ENCODE results near the gene OXCT1.

The OXCT1 gene

DNA sequence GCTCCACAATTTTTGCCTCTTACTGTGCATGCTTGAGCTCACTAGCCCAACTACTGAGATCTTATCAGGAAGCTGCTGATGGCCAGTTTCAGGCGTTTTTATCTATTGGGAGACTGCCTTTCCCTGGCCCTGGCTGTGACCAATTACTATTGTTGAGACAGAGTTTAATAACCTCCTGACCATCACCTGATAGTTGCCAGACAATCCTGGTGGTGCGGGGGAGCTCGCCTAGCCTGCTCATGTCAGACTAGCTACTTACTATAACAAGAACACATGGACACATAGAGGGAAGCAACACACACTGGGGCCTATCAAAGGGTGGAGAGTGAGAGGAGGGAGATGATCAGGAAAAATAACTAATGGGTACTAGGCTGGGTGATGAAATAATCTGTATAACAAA lies 13.0 kb upstream of the OXCT1 start:
- Histone ChIP-seq H3K79me2 (ENCODE audit: control insufficient read depth, insufficient read depth, low read length, poor library complexity) (no peaks in the 10 kb centered on the region), H2AK5ac (ENCODE audit: low read length) (no peak overlapping the region), H2BK12ac (ENCODE audit: low read length) (no peak overlapping the region), H3K14ac (ENCODE audit: low read length) (no peak overlapping the region), H3K4me2 (ENCODE audit: low read length) (no peak overlapping the region), H3K79me1 (ENCODE audit: low read length) (no peaks in the 10 kb centered on the region), H3K27ac (ENCODE audit: low read depth, low read length) (no peak overlapping the region), H2AFZ (ENCODE audit: insufficient read depth, low read length, poor library complexity) (no peak overlapping the region), H4K8ac (ENCODE audit: low read depth, low read length) (no peak overlapping the region), H3K27me3 (ENCODE audit: insufficient read depth, low read length) (no peaks in the 10 kb centered on the region), H3K18ac (ENCODE audit: low read length) (no peak overlapping the region), H3K4me1 (ENCODE audit: control insufficient read depth in 1 of 2, insufficient read depth in 2 of 2, low read length in 2 of 2) (no peaks in the 10 kb centered on the region), H3K9ac (ENCODE audit: low read length) (no peak overlapping the region), H4K12ac (ENCODE audit: low read depth, low read length) (no peak overlapping the region), H3K36me3 (ENCODE audit: control insufficient read depth in 1 of 2, insufficient read depth in 2 of 2, low read length in 2 of 2) (no peaks in the 10 kb centered on the region), H4K91ac (ENCODE audit: low read depth, low read length) (no peak overlapping the region), H2BK5ac (ENCODE audit: low read depth, low read length, poor library complexity) (no peak overlapping the region), H2BK120ac (ENCODE audit: insufficient read depth, low read length, poor library complexity) (no peak overlapping the region), H3K4me3 (ENCODE audit: low read depth, low read length) (no peak overlapping the region), H3K4ac (ENCODE audit: low read depth, low read length) (no peak overlapping the region), H3K9me3 (ENCODE audit: insufficient read depth, low read depth, low read length) (no peaks in the 10 kb centered on the region), H3K23ac (ENCODE audit: low read length) (no peak overlapping the region)
- no CpG with 5 or more reads among the region's 3 CpGs for WGBS (ENCODE audit: extremely low coverage, insufficient coverage, insufficient read length)
- no peak for DNase-seq

DNA sequence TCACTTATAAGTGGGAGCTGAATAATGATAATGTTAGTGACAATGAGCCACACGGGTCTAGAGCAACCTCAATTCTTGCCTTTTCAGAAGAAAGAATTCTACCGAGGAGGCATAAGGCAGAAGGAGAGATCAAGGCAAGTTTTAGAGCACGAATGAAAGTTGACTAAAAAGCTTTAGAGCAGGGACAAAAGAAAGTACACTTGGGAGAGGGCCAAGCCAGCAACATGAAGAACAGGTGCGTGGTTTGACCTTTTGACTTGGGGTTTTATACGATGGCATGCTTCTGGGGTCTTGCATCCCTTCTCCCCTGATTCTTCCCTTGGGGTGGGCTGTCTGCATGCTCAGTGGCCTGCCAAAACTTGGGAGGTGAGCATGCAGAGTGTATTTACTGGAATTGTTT lies 12.5 kb upstream of the OXCT1 start:
- Histone ChIP-seq H4K8ac (ENCODE audit: low read depth, low read length) (no peak overlapping the region), H3K4me3 (ENCODE audit: low read depth, low read length) (no peak overlapping the region), H3K4me1 (ENCODE audit: control insufficient read depth in 1 of 2, insufficient read depth in 2 of 2, low read length in 2 of 2) (no peaks in the 10 kb centered on the region), H2AK5ac (ENCODE audit: low read length) (no peak overlapping the region), H2BK5ac (ENCODE audit: low read depth, low read length, poor library complexity) (no peak overlapping the region), H3K14ac (ENCODE audit: low read length) (no peak overlapping the region), H3K23ac (ENCODE audit: low read length) (no peak overlapping the region), H3K18ac (ENCODE audit: low read length) (no peak overlapping the region), H4K91ac (ENCODE audit: low read depth, low read length) (no peak overlapping the region), H3K9me3 (ENCODE audit: insufficient read depth, low read depth, low read length) (no peaks in the 10 kb centered on the region), H2BK120ac (ENCODE audit: insufficient read depth, low read length, poor library complexity) (no peak overlapping the region), H3K9ac (ENCODE audit: low read length) (no peak overlapping the region), H3K4me2 (ENCODE audit: low read length) (no peak overlapping the region), H2BK12ac (ENCODE audit: low read length) (no peak overlapping the region), H2AFZ (ENCODE audit: insufficient read depth, low read length, poor library complexity) (no peak overlapping the region), H3K27ac (ENCODE audit: low read depth, low read length) (no peak overlapping the region), H4K12ac (ENCODE audit: low read depth, low read length) (no peak overlapping the region), H3K79me1 (ENCODE audit: low read length) (no peaks in the 10 kb centered on the region), H3K79me2 (ENCODE audit: control insufficient read depth, insufficient read depth, low read length, poor library complexity) (no peaks in the 10 kb centered on the region), H3K36me3 (ENCODE audit: control insufficient read depth in 1 of 2, insufficient read depth in 2 of 2, low read length in 2 of 2) (no peaks in the 10 kb centered on the region), H3K4ac (ENCODE audit: low read depth, low read length) (no peak overlapping the region), H3K27me3 (ENCODE audit: insufficient read depth, low read length) (no peaks in the 10 kb centered on the region)
- DNase-seq, result no peak
- no CpG with 5 or more reads among the region's 5 CpGs for WGBS (ENCODE audit: extremely low coverage, insufficient coverage, insufficient read length)

DNA sequence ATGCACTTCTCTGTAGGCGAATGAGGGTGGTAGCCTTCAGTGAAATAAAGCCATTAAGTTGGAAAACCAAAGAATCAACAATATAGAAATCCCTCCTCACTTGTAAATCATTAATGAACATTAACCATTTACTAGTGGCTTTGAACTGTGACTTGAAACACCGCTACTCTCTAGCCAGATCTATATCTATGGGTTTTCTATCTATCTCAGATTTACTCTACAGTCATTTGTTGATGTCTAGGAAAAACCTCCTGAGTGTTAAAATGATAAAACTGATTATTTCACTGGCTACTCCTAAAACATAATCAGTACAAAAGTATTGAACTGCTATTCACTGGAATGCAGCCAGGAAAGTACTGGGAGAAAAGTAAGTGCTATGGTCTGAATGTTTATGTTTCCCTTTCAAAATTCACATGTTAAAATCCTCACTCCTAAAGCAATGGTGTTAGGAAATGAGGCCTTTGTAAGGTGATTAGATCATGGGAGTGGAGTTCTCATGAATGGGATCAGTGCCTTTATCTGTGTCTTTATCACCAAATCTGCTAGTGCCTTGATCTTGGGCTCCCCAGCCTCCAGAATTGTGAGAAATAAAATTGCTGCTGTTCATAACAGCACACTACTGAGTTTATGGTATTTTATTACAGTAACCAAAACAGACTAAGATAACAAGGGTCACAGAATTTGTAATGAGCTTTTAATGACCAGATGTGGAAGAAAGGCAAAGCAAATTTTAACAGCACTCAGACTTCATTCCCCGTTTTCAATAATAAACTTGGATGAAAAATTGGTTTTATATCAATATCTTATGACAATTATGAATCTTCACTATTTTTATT lies 8.6 kb upstream of the OXCT1 start:
- no peak overlapping the region for H2AFZ ChIP-seq (ENCODE audit: insufficient read depth, low read length, poor library complexity)
- no peak overlapping the region for H3K27ac ChIP-seq (ENCODE audit: low read depth, low read length)
- no peak overlapping the region for H4K91ac ChIP-seq (ENCODE audit: low read depth, low read length)
- H3K79me1 ChIP-seq (ENCODE audit: low read length), result no peaks in the 10 kb centered on the region
- H3K23ac ChIP-seq (ENCODE audit: low read length), result no peak overlapping the region
- no peak overlapping the region for H3K4ac ChIP-seq (ENCODE audit: low read depth, low read length)
- no peaks in the 10 kb centered on the region for H3K36me3 ChIP-seq (ENCODE audit: control insufficient read depth in 1 of 2, insufficient read depth in 2 of 2, low read length in 2 of 2)
- no peak overlapping the region for H4K12ac ChIP-seq (ENCODE audit: low read depth, low read length)
- no peak for DNase-seq
- H3K4me3 ChIP-seq (ENCODE audit: low read depth, low read length), result no peak overlapping the region
- H3K79me2 ChIP-seq (ENCODE audit: control insufficient read depth, insufficient read depth, low read length, poor library complexity), result no peaks in the 10 kb centered on the region
- H3K14ac ChIP-seq (ENCODE audit: low read length), result no peak overlapping the region
- no peak overlapping the region for H3K9ac ChIP-seq (ENCODE audit: low read length)
- no peaks in the 10 kb centered on the region for H3K4me1 ChIP-seq (ENCODE audit: control insufficient read depth in 1 of 2, insufficient read depth in 2 of 2, low read length in 2 of 2)
- no peak overlapping the region for H2BK120ac ChIP-seq (ENCODE audit: insufficient read depth, low read length, poor library complexity)
- no peaks in the 10 kb centered on the region for H3K9me3 ChIP-seq (ENCODE audit: insufficient read depth, low read depth, low read length)
- H2BK12ac ChIP-seq (ENCODE audit: low read length), result no peak overlapping the region
- H3K4me2 ChIP-seq (ENCODE audit: low read length), result no peak overlapping the region
- no peak overlapping the region for H4K8ac ChIP-seq (ENCODE audit: low read depth, low read length)
- H2BK5ac ChIP-seq (ENCODE audit: low read depth, low read length, poor library complexity), result no peak overlapping the region
- no CpG with 5 or more reads among the region's 3 CpGs for WGBS (ENCODE audit: extremely low coverage, insufficient coverage, insufficient read length)
- no peak overlapping the region for H2AK5ac ChIP-seq (ENCODE audit: low read length)
- no peaks in the 10 kb centered on the region for H3K27me3 ChIP-seq (ENCODE audit: insufficient read depth, low read length)
- no peak overlapping the region for H3K18ac ChIP-seq (ENCODE audit: low read length)

- Histone ChIP-seq H3K4me3 (ENCODE audit: low read depth, low read length) (no peak overlapping the region), H3K18ac (ENCODE audit: low read length) (no peak overlapping the region), H3K27me3 (ENCODE audit: insufficient read depth, low read length) (no peaks in the 10 kb centered on the region), H3K4me1 (ENCODE audit: control insufficient read depth in 1 of 2, insufficient read depth in 2 of 2, low read length in 2 of 2) (no peaks in the 10 kb centered on the region), H4K12ac (ENCODE audit: low read depth, low read length) (no peak overlapping the region), H3K27ac (ENCODE audit: low read depth, low read length) (no peak overlapping the region), H4K8ac (ENCODE audit: low read depth, low read length) (no peak overlapping the region), H3K4me2 (ENCODE audit: low read length) (no peak overlapping the region), H3K4ac (ENCODE audit: low read depth, low read length) (no peak overlapping the region), H3K9me3 (ENCODE audit: insufficient read depth, low read depth, low read length) (no peaks in the 10 kb centered on the region), H2AFZ (ENCODE audit: insufficient read depth, low read length, poor library complexity) (no peak overlapping the region), H3K79me1 (ENCODE audit: low read length) (no peaks in the 10 kb centered on the region), H3K9ac (ENCODE audit: low read length) (no peak overlapping the region), H2BK5ac (ENCODE audit: low read depth, low read length, poor library complexity) (no peak overlapping the region), H4K91ac (ENCODE audit: low read depth, low read length) (no peak overlapping the region), H2BK120ac (ENCODE audit: insufficient read depth, low read length, poor library complexity) (no peak overlapping the region), H3K79me2 (ENCODE audit: control insufficient read depth, insufficient read depth, low read length, poor library complexity) (no peaks in the 10 kb centered on the region), H3K14ac (ENCODE audit: low read length) (no peak overlapping the region), H3K36me3 (ENCODE audit: control insufficient read depth in 1 of 2, insufficient read depth in 2 of 2, low read length in 2 of 2) (no peaks in the 10 kb centered on the region), H3K23ac (ENCODE audit: low read length) (no peak overlapping the region), H2BK12ac (ENCODE audit: low read length) (no peak overlapping the region), H2AK5ac (ENCODE audit: low read length) (no peak overlapping the region)
- DNase-seq, result no peak
- no CpG with 5 or more reads among the region's 2 CpGs for WGBS (ENCODE audit: extremely low coverage, insufficient coverage, insufficient read length)
Observed at GRCh38 chr5:41878173-41878572, 7.9 kb upstream of the OXCT1 start.
